Smooth muscle cell (in vitro differentiated cells): ENCODE results near the gene ITPR3. TPM values are rescaled to one million over a fixed set of nuclear protein-coding genes. Genes with fewer than 3 reads are reported as not detected.

ENCODE experiments used
- DNase-seq: peaks from one replicate; lab custom pipeline; 2025; ENCODE audit not compliant: unreplicated experiment; lab: John Stamatoyannopoulos, UW
- H2AFZ ChIP-seq: fragments of 200-600 bp; sonication (generic); 2 replicates; pipeline ENCODE4 v1.6.0; 2016; ENCODE audit warnings: antibody characterized with exemption, low read depth, mild to moderate bottlenecking
- H3F3A ChIP-seq: fragments of 200-600 bp; sonication (generic); 2 replicates; pipeline ENCODE4 v1.6.0; 2017; ENCODE audit warnings: antibody characterized with exemption, low read depth
- H3K27ac ChIP-seq: fragments of 200-600 bp; sonication (generic); 2 replicates; pipeline ENCODE4 v1.5.1; 2016; ENCODE audit warnings: low read depth, mild to moderate bottlenecking
- H3K27me3 ChIP-seq: fragments of 200-600 bp; sonication (generic); 2 replicates; pipeline ENCODE4 v1.6.1; 2016; ENCODE audit warnings: low read depth, mild to moderate bottlenecking
- H3K36me3 ChIP-seq: fragments of 200-600 bp; sonication (generic); 2 replicates; pipeline ENCODE4 v1.5.1; 2016; ENCODE audit warnings: low read depth
- H3K4me1 ChIP-seq: fragments of 200-600 bp; sonication (generic); 2 replicates; pipeline ENCODE4 v1.5.1; 2016; ENCODE audit warnings: low read depth
- H3K4me2 ChIP-seq: fragments of 200-600 bp; sonication (generic); 2 replicates; pipeline ENCODE4 v1.6.0; 2016; ENCODE audit warnings: mild to moderate bottlenecking
- H3K4me3 ChIP-seq: fragments of 200-600 bp; sonication (generic); 2 replicates; pipeline ENCODE4 v1.5.1; 2016; ENCODE audit warnings: mild to moderate bottlenecking
- H3K79me2 ChIP-seq: fragments of 200-600 bp; sonication (generic); 2 replicates; pipeline ENCODE4 v1.6.0; 2016; ENCODE audit warnings: low read depth, mild to moderate bottlenecking
- H3K9ac ChIP-seq: fragments of 200-600 bp; sonication (generic); 2 replicates; pipeline ENCODE4 v1.6.0; 2016; ENCODE audit warnings: low read depth
- H3K9me3 ChIP-seq: fragments of 200-600 bp; sonication (generic); replicated peaks from 2 replicates; pipeline ENCODE4 v1.5.1; 2016; ENCODE audit warnings: low read depth
- H4K20me1 ChIP-seq: fragments of 200-600 bp; sonication (generic); 2 replicates; pipeline ENCODE4 v1.6.0; 2016; ENCODE audit warnings: low read depth
- CTCF ChIP-seq: fragments of 200-600 bp; sonication (generic); IDR thresholded peaks from 2 replicates; pipeline ENCODE4 v1.5.1; 2017; ENCODE audit warnings: borderline replicate concordance, mild to moderate bottlenecking, antibody characterized with exemption; ENCODE audit not compliant: insufficient read depth, poor library complexity, severe bottlenecking
- WGBS: methylation state at CpG from one replicate; pipeline ENCODE4 v1.1.7; 2016; ENCODE audit warnings: low lambda C conversion rate; 5-methylcytosine and 5-hydroxymethylcytosine counted together
- polyA plus RNA-seq: library from polyadenylated mRNA; unstranded; fragments of >200 nt; fragmentation: Nextera tagmentation; extraction: Ambion mirVana; gene quantifications from 2 replicates; pipeline ENCODE4 v1.2.1, GENCODE V29; 2016
- total RNA-seq: library from RNA; depleted of rRNA; stranded (reverse); fragments of >200 nt; gene quantifications from 2 replicates; pipeline ENCODE4 v1.2.3, GENCODE V29; 2014

The ITPR3 gene
- total and polyA plus RNA-seq, 2 experiments from 2014 or later, result 2.0 to 7.4 TPM

- Histone ChIP-seq H3K4me2 (no peak overlapping the region), H3K4me1 (no peaks in the 10 kb centered on the region)
- DNase-seq, result no peak
Observed at GRCh38 chr6:33695451-33695887, 74.3 kb downstream of the ITPR3 start.

GRCh38 chr6:33696076-33696475, 75.0 kb downstream of the ITPR3 start:
- Histone ChIP-seq H3K36me3 (no peaks in the 10 kb centered on the region), H3F3A (peaks cover 5% of the 10 kb centered on the region), H2AFZ (no peak overlapping the region), H3K9ac (no peak overlapping the region), H3K27me3 (no peaks in the 10 kb centered on the region), H3K4me2 (no peak overlapping the region), H3K4me3 (no peak overlapping the region), H3K4me1 (no peaks in the 10 kb centered on the region), H3K79me2 (no peaks in the 10 kb centered on the region), H3K27ac (no peak overlapping the region), H4K20me1 (no peaks in the 10 kb centered on the region), H3K9me3 (no peaks in the 10 kb centered on the region)
- no peak for DNase-seq
- WGBS, result 96% methylated on average over 10 of the region's 10 CpGs
- TF ChIP-seq CTCF, result no peak

More at GRCh38 chr6:33695451-33695887, 74.3 kb downstream of the ITPR3 start:
- Histone ChIP-seq H3K4me3 (no peak overlapping the region), H3K27me3 (no peaks in the 10 kb centered on the region), H3K36me3 (no peaks in the 10 kb centered on the region), H3K9ac (no peak overlapping the region), H3F3A (peaks cover 5% of the 10 kb centered on the region), H3K9me3 (no peaks in the 10 kb centered on the region), H3K27ac (peak overlapping the region; percentile 75), H3K79me2 (no peaks in the 10 kb centered on the region), H4K20me1 (no peaks in the 10 kb centered on the region), H2AFZ (no peak overlapping the region)
- WGBS, result 95% methylated on average over 16 of the region's 16 CpGs
- no peak for TF ChIP-seq CTCF

GRCh38 chr6:33696548-33697518, 75.7 kb downstream of the ITPR3 start:
- Histone ChIP-seq H3K4me1 (no peaks in the 10 kb centered on the region), H3K36me3 (no peaks in the 10 kb centered on the region), H3K4me3 (no peak overlapping the region), H3K79me2 (no peaks in the 10 kb centered on the region), H3F3A (peaks cover 5% of the 10 kb centered on the region), H3K9ac (no peak overlapping the region), H2AFZ (no peak overlapping the region), H4K20me1 (no peaks in the 10 kb centered on the region), H3K27ac (no peak overlapping the region), H3K9me3 (no peaks in the 10 kb centered on the region), H3K27me3 (no peaks in the 10 kb centered on the region), H3K4me2 (no peak overlapping the region)
- DNase-seq, result no peak
- 87% methylated on average over 15 of the region's 15 CpGs for WGBS
- TF ChIP-seq CTCF, result no peak
